GDM1 (cell line): ENCODE results near the gene VPS50.

Source experiments
- DNase-seq: peaks from one replicate; lab custom pipeline; 2025; lab: John Stamatoyannopoulos, UW

Gene VPS50, protein sequence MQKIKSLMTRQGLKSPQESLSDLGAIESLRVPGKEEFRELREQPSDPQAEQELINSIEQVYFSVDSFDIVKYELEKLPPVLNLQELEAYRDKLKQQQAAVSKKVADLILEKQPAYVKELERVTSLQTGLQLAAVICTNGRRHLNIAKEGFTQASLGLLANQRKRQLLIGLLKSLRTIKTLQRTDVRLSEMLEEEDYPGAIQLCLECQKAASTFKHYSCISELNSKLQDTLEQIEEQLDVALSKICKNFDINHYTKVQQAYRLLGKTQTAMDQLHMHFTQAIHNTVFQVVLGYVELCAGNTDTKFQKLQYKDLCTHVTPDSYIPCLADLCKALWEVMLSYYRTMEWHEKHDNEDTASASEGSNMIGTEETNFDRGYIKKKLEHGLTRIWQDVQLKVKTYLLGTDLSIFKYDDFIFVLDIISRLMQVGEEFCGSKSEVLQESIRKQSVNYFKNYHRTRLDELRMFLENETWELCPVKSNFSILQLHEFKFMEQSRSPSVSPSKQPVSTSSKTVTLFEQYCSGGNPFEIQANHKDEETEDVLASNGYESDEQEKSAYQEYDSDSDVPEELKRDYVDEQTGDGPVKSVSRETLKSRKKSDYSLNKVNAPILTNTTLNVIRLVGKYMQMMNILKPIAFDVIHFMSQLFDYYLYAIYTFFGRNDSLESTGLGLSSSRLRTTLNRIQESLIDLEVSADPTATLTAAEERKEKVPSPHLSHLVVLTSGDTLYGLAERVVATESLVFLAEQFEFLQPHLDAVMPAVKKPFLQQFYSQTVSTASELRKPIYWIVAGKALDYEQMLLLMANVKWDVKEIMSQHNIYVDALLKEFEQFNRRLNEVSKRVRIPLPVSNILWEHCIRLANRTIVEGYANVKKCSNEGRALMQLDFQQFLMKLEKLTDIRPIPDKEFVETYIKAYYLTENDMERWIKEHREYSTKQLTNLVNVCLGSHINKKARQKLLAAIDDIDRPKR

GRCh38 chr7:93231799-93232672 lies at the start of gene VPS50:
Gene VPS50, plus strand, starts transcription at chr7:93232366. Its CDS starts 102 bp downstream, at chr7:93232468.
- peak; percentile 92 for DNase-seq

GRCh38 chr7:93185303-93186027 lies 46.7 kb upstream of the VPS50 start:
- no peak for DNase-seq

- DNase-seq = no peak
These were observed 43.1 kb upstream of the VPS50 start for GRCh38 chr7:93188870-93189634.

DNA sequence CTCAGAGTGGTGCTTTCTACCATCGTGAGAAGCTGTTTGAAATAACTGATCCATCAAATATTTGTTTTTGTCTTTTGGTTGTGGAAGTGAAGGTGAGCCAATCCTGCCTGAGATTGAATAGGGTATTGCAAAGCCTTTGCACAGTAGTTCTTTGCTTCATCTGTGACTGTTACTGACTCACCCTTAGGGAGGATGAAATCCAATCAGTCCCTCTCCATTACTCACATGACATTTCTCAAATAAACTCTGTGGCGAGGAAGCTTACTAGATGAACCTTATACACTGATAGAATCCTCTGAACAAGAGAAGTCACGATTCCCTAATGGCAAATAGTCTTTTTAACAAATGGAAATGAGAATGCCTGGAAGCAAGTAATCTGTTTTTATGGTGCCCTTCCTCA lies 37.8 kb upstream of the VPS50 start:
- DNase-seq = no peak

DNA sequence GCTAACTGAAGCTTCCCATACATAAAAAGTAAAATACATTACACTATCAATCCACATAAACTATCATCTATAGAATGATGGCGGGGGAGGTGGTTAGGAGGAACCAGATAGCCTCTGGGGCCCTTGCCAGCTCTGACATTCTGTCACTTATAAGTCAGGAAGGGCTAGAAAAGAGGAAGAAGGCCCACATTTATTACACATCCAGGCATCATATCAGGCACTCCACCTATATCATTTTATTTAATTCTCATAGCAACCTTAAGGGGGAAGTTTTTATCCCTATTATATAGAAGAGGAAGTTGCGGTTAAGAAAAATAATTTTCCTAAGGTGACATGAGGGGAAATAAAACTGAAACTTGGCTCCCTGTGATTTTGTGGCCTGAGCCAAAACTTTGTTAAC lies 35.8 kb upstream of the VPS50 start:
- DNase-seq = no peak

- DNase-seq = no peak
These were observed 33.7 kb upstream of the VPS50 start for GRCh38 chr7:93198472-93198871.

DNA sequence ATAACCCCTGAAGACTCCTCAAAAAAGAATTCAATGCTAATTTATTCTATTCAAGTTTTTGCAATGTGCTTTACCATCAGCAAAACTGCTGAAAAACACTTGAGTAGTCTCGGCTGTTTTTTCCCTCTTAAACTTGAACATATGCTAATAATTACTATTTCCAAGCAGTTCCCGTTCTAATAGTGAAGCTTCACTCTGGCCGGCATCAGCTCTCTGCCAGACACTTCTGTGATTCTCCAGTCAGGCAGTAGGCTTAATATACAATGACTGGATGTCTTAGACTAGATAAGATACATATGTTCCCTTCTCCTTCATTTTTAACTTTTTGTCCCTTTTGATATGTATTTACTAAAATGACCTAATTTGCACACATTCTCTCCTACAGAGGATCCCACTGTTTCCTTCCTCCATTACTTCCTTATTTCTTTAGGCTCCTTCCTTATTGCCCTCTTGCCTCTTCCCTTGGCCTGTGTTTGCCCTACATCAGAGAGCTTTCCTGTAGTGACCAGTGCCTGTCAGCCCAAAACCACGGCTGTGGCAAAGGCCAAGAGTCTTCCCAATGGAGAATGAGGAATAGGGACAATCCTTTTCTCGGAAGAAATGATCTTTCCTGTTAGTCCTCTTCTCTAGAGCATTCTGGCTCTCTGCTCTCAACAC lies 29.4 kb upstream of the VPS50 start:
- no peak for DNase-seq

GRCh38 chr7:93203496-93203895 lies 28.7 kb upstream of the VPS50 start:
- DNase-seq = no peak

DNA sequence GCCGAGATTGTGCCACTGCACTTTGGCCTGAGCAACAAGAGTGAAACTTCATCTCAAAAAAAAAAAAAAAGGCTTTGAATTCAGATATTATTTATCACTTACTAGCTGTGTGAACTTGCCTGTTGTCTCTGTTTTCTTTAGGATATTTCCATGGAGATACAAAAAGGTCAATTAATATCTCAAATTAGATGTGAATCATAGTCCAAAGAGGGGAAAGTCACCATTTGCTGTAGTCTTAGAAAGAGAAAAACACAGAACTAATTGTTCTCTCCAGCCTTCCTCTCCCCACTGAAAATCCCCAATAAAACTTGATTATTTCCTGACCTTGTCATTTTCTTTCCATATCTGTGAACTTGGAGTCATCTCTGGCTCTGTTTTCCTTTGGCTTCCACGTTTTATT lies 27.1 kb upstream of the VPS50 start:
- no peak for DNase-seq

DNA sequence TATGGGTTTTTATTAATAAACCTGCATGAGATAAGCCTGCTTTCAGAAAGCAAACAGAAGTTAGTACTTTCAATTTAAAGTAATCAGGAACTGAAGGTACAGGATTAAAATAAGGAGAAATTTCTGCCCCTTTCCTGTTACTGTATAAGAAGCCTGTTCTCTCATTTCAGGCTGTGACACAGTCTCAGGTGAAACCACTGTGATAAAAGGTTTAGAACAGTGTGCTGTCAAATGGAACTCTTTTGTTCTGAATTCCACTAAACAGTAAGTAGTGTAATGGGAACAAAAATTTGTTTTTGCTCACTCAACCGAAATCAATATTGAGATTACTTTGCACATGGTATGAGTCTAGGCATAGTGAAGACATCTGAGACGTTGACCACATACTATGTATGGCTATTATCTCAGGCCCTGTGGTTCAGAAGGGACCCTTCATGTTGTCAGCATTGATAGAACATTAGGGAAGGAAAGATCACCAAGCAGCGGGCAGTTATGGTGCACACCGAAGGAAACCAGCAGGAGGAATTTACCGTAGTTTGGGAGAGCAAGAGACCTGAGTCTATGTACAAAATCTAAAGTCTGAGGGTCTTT lies 20.8 kb upstream of the VPS50 start:
- DNase-seq = no peak

DNA sequence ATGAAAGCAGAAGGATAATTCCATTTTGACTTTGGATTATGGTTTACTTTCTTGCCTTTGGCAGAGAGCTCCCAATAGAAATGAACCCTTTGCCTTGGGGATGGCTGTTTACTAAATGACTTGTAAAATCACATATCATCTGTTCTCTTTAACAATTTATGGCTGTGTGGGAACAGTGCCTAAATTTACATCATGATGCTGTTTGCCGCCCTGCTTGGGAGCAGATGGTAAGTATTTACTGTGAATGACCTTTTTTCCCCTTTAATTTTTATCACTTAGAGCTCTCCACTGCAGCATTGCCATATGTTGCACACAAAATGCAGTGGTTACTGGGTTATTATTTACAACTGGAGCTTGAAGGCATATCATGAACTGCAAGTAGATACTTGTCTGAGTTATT lies 19.3 kb upstream of the VPS50 start:
- no peak for DNase-seq

DNA sequence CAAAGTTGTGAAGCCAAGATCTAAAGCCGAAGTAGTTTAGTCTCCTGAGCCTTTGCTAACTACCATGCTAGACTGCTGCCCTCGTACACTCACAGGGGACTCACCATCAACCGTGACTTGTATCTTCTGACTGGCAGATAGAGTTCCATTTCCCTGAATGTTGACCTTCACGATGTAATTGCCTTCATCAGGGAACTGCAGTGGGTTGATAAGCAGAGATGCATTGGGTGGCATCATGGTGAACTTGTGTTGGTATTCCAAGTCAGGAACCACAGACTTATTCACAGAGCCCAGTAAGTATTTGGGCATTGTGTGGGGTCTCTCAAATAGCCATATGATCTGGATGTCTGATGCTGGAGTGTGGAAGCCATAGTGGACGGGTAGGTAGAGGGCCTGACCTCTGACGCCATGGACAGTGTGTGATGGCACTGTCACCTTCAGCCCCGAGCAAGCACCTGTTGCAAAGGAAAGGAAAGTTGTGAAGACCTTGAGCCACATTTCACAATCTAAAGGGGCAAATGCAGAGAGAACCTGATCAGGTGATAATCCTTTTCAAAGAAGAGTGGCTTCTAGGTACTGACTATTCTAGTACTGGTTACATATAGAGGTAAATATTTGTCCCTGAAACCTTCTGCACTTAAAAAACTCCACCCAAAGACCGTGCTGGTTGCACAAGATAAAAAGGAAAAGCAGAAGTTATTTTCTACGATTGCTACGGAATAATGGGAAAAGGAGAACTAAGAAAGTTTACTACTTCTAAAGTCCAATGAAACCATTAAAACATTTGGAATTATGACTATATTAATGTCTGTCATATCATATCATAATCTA lies 13.0 kb upstream of the VPS50 start:
- no peak for DNase-seq

- no peak for DNase-seq
These were observed 12.3 kb upstream of the VPS50 start for GRCh38 chr7:93219868-93220267.

DNA sequence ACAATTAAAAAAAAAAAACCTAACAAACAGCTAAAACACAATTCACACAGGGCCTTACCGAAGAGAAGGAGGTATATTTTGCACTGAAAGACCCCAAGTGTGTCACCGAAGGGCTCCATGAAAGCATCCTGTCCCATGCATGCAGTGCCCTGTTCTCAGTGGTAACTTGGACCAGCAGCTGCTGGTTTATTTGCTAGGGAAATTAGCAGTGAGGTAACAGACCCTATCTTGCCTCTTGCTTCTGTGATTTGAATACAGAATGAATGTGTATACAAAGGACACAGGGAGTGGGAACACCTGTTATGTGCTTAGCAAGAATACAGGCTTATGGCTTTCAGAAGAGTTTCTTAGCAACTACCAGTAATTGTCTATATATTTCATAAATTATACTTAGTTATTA lies 5.9 kb upstream of the VPS50 start, which contains the start of gene HEPACAM2:
Gene HEPACAM2 (minus strand): TSS at position 160 of the 400 bp plus-strand sequence.
- DNase-seq = no peak

DNA sequence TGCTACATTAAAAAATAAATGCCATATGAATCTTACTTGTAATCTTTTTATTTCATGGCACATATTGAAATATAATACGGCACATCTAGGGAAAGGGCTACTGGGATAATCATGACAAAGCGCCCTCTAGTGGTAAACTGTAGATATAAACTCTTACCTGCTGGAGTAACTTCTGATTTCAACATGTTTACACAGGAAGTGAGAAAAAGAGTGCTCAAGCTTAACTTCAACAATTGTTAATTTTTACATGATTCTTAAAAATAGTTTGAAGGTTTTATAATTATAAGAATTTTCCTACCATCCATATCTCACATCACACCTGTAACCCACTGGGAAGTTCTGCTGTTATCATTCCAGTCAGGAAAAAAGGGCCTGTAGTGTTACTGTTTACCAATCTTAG lies 3.9 kb upstream of the VPS50 start:
- peak; percentile 5 for DNase-seq

DNA sequence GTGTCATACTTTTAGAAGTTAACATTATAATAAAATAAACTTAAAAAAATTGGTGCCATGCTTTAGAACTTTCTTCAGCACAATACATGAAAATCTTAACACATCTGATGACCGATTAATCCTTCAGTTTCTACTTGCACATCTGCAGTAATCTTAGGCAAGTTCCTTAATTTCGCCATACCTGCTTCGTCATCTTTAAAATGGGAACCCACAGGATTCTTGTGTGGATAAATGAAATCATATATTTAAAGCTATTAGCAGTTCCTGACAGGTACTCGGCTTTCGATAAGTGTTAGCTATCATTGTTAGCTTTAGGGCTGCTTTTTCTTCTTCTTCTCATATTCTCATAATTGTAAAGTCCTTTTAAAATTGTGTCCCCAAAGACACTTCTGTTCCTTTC lies 907 bp upstream of the VPS50 start:
- no peak for DNase-seq

DNA sequence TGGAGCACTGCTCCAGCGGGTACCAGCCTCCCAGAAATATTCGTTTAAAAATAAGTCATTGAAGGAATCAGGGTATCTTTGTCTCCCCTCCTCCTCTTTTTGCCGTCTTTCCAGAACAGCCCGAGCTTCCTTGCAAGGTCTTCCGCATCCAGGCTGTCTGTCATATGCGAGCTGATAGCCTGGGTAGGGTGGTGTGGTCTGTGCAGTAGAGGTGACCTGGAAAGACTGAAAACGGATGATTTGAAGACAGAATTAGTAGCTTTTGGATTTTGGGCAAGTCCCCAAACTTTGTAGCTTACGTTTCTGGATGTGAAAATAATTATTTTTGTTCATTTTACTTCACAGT lies 480 bp downstream of the VPS50 start:
- no peak for DNase-seq

GRCh38 chr7:93235541-93235940 lies 3.4 kb downstream of the VPS50 start:
- no peak for DNase-seq

- DNase-seq = no peak
These were observed 6.0 kb downstream of the VPS50 start for GRCh38 chr7:93238131-93238530.
